Middle frontal gyrus (tissue), 1 donor: Measurements from ENCODE around the gene PIWIL4.
"Not testable (repeated sequence)": the region's sequence is repeated elsewhere in the genome, so short reads cannot be mapped to it uniquely, and the experiment has no call there.

Experiments
- DNase-seq: peaks from one replicate; pipeline ENCODE4 v3.0.0-alpha.2; 2015; ENCODE audit warnings: low spot score; ENCODE audit errors: extremely low spot score

The PIWIL4 gene

GRCh38 chr11:94635072-94635471 is 67.9 kb downstream of the PIWIL4 start:
- DNase-seq: no peak

- DNase-seq: no peak
Observed at GRCh38 chr11:94636388-94636949, 69.3 kb downstream of the PIWIL4 start.

GRCh38 chr11:94638301-94638901 is 71.2 kb downstream of the PIWIL4 start:
- no peak for DNase-seq

- DNase-seq: peak; percentile 11
Observed at GRCh38 chr11:94638902-94639373, 71.8 kb downstream of the PIWIL4 start.

- DNase-seq: no peak
Observed at GRCh38 chr11:94639901-94640721, 72.9 kb downstream of the PIWIL4 start.

- DNase-seq: no peak
Observed at GRCh38 chr11:94641167-94641761, 74.1 kb downstream of the PIWIL4 start.

GRCh38 chr11:94643186-94643585 is 76.0 kb downstream of the PIWIL4 start:
- DNase-seq: not testable (repeated sequence)

GRCh38 chr11:94647926-94648325 is 80.8 kb downstream of the PIWIL4 start:
- DNase-seq: no peak

GRCh38 chr11:94648789-94649188 is 81.6 kb downstream of the PIWIL4 start:
- no peak for DNase-seq

GRCh38 chr11:94649254-94649653 is 82.1 kb downstream of the PIWIL4 start:
- DNase-seq: no peak

- no peak for DNase-seq
Observed at GRCh38 chr11:94649964-94650623, 82.9 kb downstream of the PIWIL4 start.

GRCh38 chr11:94650756-94651155 is 83.6 kb downstream of the PIWIL4 start:
- DNase-seq: no peak

GRCh38 chr11:94652735-94653284 is 85.6 kb downstream of the PIWIL4 start:
- no peak for DNase-seq

- no peak for DNase-seq
Observed at GRCh38 chr11:94653561-94653960, 86.4 kb downstream of the PIWIL4 start.

GRCh38 chr11:94654201-94654600 is 87.0 kb downstream of the PIWIL4 start:
- DNase-seq: no peak

- no peak for DNase-seq
Observed at GRCh38 chr11:94655291-94655690, 88.1 kb downstream of the PIWIL4 start.

GRCh38 chr11:94655956-94656355 is 88.8 kb downstream of the PIWIL4 start:
- no peak for DNase-seq

GRCh38 chr11:94656968-94657367 is 89.8 kb downstream of the PIWIL4 start:
- no peak for DNase-seq

- DNase-seq: no peak
Observed at GRCh38 chr11:94657629-94658028, 90.5 kb downstream of the PIWIL4 start.

GRCh38 chr11:94658386-94658785 is 91.2 kb downstream of the PIWIL4 start:
- no peak for DNase-seq

GRCh38 chr11:94658888-94659287 is 91.7 kb downstream of the PIWIL4 start:
- no peak for DNase-seq
